Measurements from ENCODE around the gene CARS1.

The CARS1 gene

GRCh38 chr11:3085052-3085451 lies 27.8 kb upstream of the CARS1 start:
- H3K4me3 ChIP-seq (ENCODE audit: low read depth, low read length): no peak overlapping the region
- no peak for DNase-seq (ENCODE audit: low read depth, low spot score)
- in situ Hi-C loops (cut with HindIII; ENCODE audit: low sequenced_read_pairs): no loop called here
- TF ChIP-seq, protein P1, sequence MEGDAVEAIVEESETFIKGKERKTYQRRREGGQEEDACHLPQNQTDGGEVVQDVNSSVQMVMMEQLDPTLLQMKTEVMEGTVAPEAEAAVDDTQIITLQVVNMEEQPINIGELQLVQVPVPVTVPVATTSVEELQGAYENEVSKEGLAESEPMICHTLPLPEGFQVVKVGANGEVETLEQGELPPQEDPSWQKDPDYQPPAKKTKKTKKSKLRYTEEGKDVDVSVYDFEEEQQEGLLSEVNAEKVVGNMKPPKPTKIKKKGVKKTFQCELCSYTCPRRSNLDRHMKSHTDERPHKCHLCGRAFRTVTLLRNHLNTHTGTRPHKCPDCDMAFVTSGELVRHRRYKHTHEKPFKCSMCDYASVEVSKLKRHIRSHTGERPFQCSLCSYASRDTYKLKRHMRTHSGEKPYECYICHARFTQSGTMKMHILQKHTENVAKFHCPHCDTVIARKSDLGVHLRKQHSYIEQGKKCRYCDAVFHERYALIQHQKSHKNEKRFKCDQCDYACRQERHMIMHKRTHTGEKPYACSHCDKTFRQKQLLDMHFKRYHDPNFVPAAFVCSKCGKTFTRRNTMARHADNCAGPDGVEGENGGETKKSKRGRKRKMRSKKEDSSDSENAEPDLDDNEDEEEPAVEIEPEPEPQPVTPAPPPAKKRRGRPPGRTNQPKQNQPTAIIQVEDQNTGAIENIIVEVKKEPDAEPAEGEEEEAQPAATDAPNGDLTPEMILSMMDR (IDR thresholded peaks at IDR 0.05; ENCODE audit: low read depth, low read length): no peak

- H3K4me3 ChIP-seq (ENCODE audit: low read depth, low read length): no peak overlapping the region
- TF ChIP-seq, protein P1 (IDR thresholded peaks at IDR 0.05; ENCODE audit: low read depth, low read length): no peak
- in situ Hi-C loops (cut with HindIII; ENCODE audit: low sequenced_read_pairs): no loop called here
- DNase-seq (ENCODE audit: low read depth, low spot score): no peak
Observed at GRCh38 chr11:3083321-3083720, 26.1 kb upstream of the CARS1 start.

DNA sequence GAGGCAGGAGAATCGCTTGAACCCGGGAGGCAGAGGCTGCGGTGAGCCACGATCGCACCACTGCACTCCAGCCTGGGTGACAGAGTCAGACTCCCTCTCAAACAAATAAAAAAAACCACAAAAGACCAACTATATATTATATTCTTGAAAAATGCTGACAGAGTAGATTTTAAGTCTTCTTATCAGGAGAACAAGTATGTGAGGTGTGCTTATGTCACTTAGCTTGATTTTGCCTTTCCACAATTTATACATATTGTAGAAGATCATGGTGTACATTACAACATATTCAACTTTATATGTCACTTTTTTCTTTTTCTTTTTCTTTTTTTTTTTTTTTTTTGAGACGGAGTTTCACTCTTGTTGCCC lies 24.1 kb upstream of the CARS1 start:
- H3K4me3 ChIP-seq (ENCODE audit: low read depth, low read length): no peak overlapping the region
- DNase-seq (ENCODE audit: low read depth, low spot score): no peak
- in situ Hi-C loops (cut with HindIII; ENCODE audit: low sequenced_read_pairs): no loop called here
- TF ChIP-seq, protein P1 (IDR thresholded peaks at IDR 0.05; ENCODE audit: low read depth, low read length): no peak

DNA sequence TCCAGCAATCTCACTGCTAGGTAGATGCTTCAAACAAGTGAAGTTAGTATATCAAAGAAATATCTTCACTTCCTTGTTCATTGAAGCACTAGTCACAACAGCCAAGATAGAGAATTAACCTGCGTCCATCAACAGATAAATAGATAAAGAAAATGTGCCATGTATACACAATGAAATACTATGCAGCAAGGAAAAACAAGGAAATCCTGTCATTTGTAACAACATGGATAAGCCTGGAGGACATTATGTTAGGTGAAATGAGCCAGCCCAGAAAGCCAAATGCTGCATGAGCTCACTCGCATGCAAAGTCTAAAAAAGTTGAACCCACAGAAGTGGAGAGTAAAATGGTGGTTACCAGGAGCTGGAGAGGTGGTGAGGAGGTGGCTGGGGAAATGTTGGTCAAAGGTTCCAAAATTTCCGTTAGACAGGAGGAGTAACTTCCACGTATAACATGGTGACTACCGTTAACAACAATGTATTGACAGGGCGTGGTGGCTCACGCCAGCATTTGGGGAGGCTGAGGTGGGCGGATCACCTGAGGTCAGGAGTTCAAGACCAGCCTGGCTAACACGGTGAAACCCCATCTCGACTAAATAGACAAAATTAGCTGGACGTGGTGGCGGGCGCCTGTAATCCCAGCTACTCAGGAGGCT lies 23.6 kb upstream of the CARS1 start:
- in situ Hi-C loops (cut with HindIII; ENCODE audit: low sequenced_read_pairs): no loop called here
- no peak for DNase-seq (ENCODE audit: low read depth, low spot score)
- TF ChIP-seq, protein P1 (IDR thresholded peaks at IDR 0.05; ENCODE audit: low read depth, low read length): no peak
- no peak overlapping the region for H3K4me3 ChIP-seq (ENCODE audit: low read depth, low read length)

GRCh38 chr11:3080104-3080503 lies 22.9 kb upstream of the CARS1 start:
- H3K4me3 ChIP-seq (ENCODE audit: low read depth, low read length): no peak overlapping the region
- TF ChIP-seq, protein P1 (IDR thresholded peaks at IDR 0.05; ENCODE audit: low read depth, low read length): no peak

DNA sequence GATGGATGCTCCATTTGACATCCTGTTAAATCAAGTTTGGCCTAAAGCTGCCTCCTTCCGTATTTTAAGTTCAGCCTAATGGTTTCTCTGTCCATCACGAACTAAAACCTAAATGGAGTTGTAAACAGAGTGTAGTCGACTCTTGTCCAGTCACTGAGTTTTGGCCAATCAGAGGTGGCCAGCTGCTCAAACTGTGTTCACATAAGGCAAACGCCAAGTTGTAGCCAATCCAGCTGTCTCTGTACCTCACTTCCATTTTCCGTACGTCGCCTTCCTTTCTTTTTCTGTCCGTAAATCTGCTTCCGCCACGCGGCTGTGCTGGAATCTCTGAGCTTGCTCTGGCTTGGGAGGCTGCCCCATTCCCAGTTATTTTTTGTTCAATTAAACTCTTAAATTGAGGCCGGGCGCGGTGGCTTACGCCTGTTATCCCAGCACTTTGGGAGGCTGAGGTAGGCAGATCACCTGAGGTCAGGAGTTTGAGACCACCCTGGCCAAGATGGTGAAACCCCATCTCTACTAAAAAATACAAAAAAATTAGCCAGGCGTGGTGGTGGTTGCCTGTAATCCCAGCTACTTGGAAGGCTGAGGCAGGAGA lies 20.7 kb upstream of the CARS1 start:
- DNase-seq (ENCODE audit: low read depth, low spot score): no peak
- in situ Hi-C loops (cut with HindIII; ENCODE audit: low sequenced_read_pairs): no loop called here
- H3K4me3 ChIP-seq (ENCODE audit: low read depth, low read length): no peak overlapping the region
- TF ChIP-seq, protein P1 (IDR thresholded peaks at IDR 0.05; ENCODE audit: low read depth, low read length): no peak

More at GRCh38 chr11:3080104-3080503, 22.9 kb upstream of the CARS1 start:
- DNase-seq (ENCODE audit: low read depth, low spot score): no peak
- in situ Hi-C loops (cut with HindIII; ENCODE audit: low sequenced_read_pairs): no loop called here
